HL-60 (cell line): ENCODE measurements around the gene NOTCH3.

Source experiments
- DNase-seq, 2 experiments: peaks; one replicate each; pipeline ENCODE4 v3.0.0-alpha.2; 2010 to 2020; ENCODE audit warnings: low read depth in 1 of 2, low spot score in 1 of 2
- H3K27ac ChIP-seq: fragments of 250-450 bp; sonication (Bioruptor Pico); replicated peaks from 2 replicates; pipeline ENCODE4 v1.5.1; 2020; ENCODE audit warnings: mild to moderate bottlenecking, moderate library complexity
- H3K27me3 ChIP-seq: fragments of 250-450 bp; sonication (Bioruptor Pico); 2 replicates; pipeline ENCODE4 v1.5.1; 2021; ENCODE audit warnings: mild to moderate bottlenecking, moderate library complexity; ENCODE audit not compliant: insufficient read depth, poor library complexity, severe bottlenecking
- H3K4me3 ChIP-seq: replicated peaks from 2 replicates; pipeline ENCODE4 v1.5.1; 2011; ENCODE audit warnings: mild to moderate bottlenecking, control low read depth, low read length; ENCODE audit not compliant: insufficient read depth
- CTCF ChIP-seq: IDR thresholded peaks from one replicate; pipeline ENCODE4 v1.5.1; 2011; ENCODE audit warnings: low read length, control low read depth, inconsistent platforms; ENCODE audit not compliant: insufficient read depth
- GABPA ChIP-seq: IDR thresholded peaks from 2 replicates; pipeline ENCODE4 v1.6.1; 2012; ENCODE audit warnings: low read depth
- POLR2AphosphoS5 ChIP-seq: IDR thresholded peaks from 2 replicates; pipeline ENCODE4 v1.6.1; 2012; ENCODE audit warnings: low read depth
- REST ChIP-seq: IDR thresholded peaks from 2 replicates; pipeline ENCODE4 v1.6.1; 2012; ENCODE audit warnings: low read depth; ENCODE audit not compliant: insufficient replicate concordance
- SPI1 ChIP-seq: IDR thresholded peaks from 2 replicates; pipeline ENCODE4 v1.6.1; 2012; ENCODE audit warnings: low read depth, mild to moderate bottlenecking, borderline replicate concordance

Gene NOTCH3

GRCh38 chr19:15244106-15244803 is 43.5 kb upstream of the NOTCH3 start:
- Histone ChIP-seq H3K4me3 (no peak overlapping the region), H3K27ac (no peak overlapping the region), H3K27me3 (no peaks in the 10 kb centered on the region)
- TF ChIP-seq GABPA, result no peak
- no peak for TF ChIP-seq POLR2AphosphoS5
- TF ChIP-seq SPI1, result no peak
- TF ChIP-seq REST, result no peak
- no peak for TF ChIP-seq CTCF
- no peak for DNase-seq

- TF ChIP-seq GABPA (no peak), REST (no peak), POLR2AphosphoS5 (no peak; the same call in 1 of the 2 replicates), CTCF (no peak), SPI1 (no peak)
- H3K27ac ChIP-seq, result no peak overlapping the region
These were observed 42.6 kb upstream of the NOTCH3 start for GRCh38 chr19:15243236-15243957.

GRCh38 chr19:15241259-15241910 is 40.6 kb upstream of the NOTCH3 start:
- Histone ChIP-seq H3K4me3 (no peak overlapping the region), H3K27me3 (no peaks in the 10 kb centered on the region), H3K27ac (no peak overlapping the region)
- no peak for TF ChIP-seq REST
- TF ChIP-seq SPI1, result no peak
- no peak for TF ChIP-seq POLR2AphosphoS5
- TF ChIP-seq GABPA, result no peak
- TF ChIP-seq CTCF, result no peak
- no peak for DNase-seq

More at GRCh38 chr19:15243236-15243957, 42.6 kb upstream of the NOTCH3 start:
- H3K27me3 ChIP-seq, result no peaks in the 10 kb centered on the region
- DNase-seq, result no peak
- H3K4me3 ChIP-seq, result no peak overlapping the region
